HUDEP-2 (cell line): Measurements from ENCODE around the gene ARHGAP4.

ENCODE experiments used
- DNase-seq, 76 experiments: peaks; one replicate each; lab custom pipeline; 2025; ENCODE audit not compliant: unreplicated experiment in 76 of 76; lab: John Stamatoyannopoulos, UW

ARHGAP4 gene

DNA sequence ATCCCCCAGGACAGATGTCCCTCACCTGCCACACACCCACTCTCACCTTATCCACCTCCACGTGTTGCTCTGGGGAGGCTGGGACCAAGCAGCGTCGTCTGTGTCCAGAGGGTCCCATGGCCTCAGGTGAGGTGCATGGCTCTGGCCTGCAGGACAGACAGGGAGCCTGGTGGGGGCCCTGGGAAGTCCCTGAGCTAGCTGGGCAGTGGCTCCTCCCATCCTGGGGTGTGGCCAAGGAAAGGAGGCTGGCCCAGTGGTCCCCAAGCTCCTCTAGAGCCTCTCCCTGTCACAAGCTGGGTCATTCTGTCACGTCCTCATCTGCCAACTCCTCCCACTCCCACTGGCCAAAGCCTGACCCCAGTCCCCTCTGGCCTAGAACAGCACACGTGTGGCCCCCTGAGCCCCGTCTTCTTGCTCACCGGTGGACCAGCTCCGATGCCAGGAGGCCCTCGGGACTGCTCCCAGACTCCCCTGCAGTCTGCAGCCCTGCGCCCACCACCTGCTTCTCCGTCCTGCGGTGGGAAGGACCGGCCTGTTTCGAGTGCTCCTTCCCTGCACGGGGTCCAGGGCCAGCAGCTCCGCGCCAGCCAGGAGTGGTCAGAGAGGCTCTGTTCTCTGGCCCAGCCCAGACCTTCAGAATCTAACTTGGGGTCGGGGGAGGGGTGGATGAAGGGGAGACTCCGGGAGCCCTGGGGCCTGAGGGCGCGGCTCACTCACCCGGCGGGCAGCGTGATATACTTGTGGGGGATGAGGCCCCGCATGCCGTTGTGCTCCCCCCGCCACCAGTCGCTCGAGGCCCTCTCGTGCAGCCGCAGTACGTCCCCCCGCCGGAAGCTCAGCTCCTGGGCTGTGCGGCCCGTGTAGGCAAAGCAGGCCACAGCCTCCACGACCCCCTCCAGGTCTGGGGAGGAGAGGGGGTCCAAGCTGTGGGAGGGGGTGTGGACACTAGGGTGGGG lies 16.8 kb downstream of the ARHGAP4 start:
- peak in 2 of 76 experiments; percentile 5 to 26 for DNase-seq

DNA sequence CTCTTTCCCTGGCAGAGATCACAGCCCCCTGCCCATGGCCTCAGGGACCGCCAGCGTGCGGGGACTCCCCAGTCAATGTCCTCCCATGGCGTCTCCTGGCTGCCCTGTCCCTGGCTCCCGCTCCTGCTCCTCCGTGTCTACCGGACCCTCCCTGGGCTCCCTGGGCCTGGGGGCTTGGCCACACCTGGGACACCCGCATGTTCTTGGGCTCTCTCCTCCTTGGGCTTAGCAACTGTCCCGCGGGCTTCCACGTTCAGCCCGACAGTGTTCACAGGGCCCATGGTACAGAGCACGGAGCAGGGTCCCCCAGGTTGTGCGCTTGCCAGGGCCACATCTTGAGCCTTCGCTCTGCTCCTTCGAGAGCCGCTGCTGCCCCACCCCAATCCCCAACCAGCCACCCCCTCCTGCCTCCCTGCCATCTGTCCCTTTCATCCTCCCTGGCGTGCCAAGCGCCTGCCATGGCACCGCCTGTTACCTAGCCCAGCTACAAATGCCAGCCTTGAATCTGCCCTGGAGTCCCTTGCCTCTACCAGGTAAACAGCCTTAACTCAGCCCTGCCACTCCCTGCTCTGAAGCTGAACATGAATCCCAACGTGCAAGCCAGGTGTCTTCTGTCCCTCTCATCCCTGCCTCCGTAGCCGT lies 17.7 kb downstream of the ARHGAP4 start:
- no peak for DNase-seq

- DNase-seq: no peak
These were observed 18.6 kb downstream of the ARHGAP4 start for GRCh38 chrX:153907456-153907855.

DNA sequence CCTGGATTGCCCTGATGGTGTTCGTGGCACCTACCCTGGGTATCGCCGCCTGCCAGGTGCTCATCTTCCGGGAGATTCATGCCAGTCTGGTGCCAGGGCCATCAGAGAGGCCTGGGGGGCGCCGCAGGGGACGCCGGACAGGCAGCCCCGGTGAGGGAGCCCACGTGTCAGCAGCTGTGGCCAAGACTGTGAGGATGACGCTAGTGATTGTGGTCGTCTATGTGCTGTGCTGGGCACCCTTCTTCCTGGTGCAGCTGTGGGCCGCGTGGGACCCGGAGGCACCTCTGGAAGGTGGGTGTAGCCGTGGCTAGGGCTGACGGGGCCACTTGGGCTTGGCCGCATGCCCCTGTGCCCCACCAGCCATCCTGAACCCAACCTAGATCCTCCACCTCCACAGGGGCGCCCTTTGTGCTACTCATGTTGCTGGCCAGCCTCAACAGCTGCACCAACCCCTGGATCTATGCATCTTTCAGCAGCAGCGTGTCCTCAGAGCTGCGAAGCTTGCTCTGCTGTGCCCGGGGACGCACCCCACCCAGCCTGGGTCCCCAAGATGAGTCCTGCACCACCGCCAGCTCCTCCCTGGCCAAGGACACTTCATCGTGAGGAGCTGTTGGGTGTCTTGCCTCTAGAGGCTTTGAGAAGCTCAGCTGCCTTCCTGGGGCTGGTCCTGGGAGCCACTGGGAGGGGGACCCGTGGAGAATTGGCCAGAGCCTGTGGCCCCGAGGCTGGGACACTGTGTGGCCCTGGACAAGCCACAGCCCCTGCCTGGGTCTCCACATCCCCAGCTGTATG lies 19.7 kb downstream of the ARHGAP4 start:
- no peak for DNase-seq

- DNase-seq: no peak
These were observed 20.5 kb downstream of the ARHGAP4 start for GRCh38 chrX:153905481-153906095.

- no peak for DNase-seq
These were observed 21.8 kb downstream of the ARHGAP4 start, which contains the start of gene AVPR2 for GRCh38 chrX:153903991-153904957. TSS of gene AVPR2 (plus strand) at chrX:153904673. CDS start at chrX:153905146, 473 bp downstream.

DNA sequence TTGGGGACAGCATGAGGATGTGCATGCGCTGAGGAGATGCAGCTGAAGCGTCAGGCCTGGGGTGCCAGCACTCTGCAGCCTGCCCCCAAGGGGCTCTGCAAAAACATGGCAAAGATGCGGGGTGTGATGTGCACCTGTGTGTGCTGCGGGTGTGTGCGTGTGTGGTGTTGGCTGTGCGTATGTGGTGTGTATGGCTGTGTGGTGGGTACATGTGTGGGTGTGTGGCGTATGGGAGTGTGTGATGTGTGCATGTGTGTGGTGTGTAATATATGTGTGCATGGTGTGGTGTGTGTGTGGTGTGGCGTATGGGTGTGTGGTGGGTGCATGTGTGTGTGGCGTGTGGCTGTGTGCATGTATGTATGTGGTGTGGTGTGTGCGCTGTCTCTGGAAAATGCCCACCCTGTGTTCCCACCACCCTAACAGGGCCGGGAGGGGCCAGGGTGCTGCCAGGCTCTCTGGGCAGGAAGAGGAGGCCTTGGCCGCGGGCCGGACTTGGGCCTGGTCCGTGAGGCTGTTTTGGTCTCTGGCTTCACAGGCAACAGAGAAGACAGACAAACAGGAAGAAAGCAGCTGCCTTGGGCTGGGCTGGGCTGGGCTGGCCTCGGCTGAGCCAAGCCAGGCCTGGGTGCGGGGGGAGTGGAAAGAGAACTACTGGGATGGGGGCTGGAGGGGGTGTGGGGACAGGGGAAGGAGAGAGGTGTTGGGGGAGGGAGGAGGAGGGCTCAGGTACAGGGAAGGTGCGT lies 22.7 kb downstream of the ARHGAP4 start:
- no peak for DNase-seq

DNA sequence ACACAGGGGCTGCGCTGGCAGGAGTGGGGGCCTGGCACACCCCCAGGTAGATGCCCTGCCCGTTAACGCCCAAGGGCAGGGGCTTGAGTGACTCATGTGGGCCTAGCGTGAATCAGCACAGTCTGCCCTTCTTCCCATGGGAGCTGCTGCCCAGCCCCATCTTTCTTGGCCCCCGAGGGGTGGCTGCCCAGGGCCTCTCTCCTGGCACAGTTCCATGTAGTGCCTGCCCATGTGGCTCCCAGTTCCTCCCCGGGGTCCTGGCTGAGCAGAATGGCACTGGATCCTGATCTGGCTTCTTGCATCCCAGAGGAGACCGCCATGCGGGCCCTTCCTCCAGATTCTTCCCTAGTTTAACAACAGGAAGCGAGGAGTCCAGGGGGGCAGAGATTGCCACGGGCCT lies 23.7 kb downstream of the ARHGAP4 start:
- no peak for DNase-seq

- no peak for DNase-seq
These were observed 24.3 kb downstream of the ARHGAP4 start for GRCh38 chrX:153901753-153902140.

DNA sequence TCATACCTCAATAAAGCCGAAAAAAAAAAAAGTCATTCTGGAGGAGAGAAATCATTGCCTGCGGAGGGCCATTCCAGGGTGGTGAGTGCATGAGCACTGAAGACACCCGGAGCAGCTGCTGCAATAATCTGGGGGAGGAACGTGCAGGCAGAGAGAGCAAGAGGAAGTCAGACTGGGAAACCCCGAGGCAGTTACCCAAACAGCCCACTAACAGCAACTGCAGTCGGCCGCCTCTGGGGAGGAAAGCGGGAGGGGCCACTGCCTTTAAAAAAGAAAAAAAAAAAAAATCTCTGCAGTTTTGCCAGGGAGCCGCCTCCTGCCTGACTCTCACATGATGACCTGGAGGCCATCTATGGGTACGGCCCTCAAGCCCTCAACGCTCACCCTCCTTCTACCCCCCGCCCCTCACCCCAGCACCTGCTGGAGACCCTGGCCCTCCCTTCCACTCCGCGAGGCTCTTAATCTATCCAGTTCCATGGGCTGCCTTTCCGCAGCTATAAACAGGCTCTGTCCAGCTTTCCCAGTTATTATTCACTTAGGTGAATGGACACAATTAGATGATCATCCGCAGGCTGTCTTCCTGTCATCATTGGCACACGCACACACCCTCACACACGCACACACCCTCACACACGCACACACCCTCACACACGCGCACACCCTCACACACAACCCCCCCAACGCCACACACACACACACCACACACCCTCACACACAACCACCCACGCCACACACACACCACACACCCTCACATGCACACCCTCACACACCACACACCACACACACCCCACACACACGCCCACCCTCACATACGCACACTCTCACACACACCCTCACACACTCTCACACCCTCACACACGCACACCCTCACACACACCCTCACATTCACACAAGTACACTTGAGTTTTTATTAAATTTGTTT lies 25.0 kb downstream of the ARHGAP4 start:
- DNase-seq: peak in 43 of 76 experiments; percentile 0 to 52 (median 20)

- DNase-seq: peak in 73 of 76 experiments; percentile 11 to 87 (median 65)
These were observed 28.2 kb downstream of the ARHGAP4 start for GRCh38 chrX:153897899-153898298.

- DNase-seq: no peak
These were observed 36.9 kb downstream of the ARHGAP4 start for GRCh38 chrX:153889123-153889522.

DNA sequence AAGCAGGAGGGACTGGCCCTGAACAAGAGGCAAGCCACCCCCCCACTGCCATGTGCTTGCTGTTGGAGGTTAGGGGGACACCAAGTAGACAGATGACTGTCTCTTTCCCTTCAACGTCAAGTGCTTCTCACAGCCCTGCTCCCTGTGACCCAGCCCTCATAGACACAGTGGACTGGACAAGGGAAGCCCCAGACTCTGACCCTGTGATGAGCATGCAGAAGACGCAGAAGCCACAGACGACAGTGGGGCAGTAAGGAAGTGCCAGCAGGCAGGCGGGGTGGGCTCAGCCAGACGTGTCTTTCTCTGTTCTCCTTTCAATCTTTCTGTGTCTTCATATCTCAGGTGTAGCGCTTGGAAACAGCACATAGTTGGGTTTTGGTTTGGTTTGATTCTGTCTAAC lies 37.7 kb downstream of the ARHGAP4 start:
- no peak for DNase-seq

GRCh38 chrX:153887385-153887784 lies 38.7 kb downstream of the ARHGAP4 start:
- no peak for DNase-seq

DNA sequence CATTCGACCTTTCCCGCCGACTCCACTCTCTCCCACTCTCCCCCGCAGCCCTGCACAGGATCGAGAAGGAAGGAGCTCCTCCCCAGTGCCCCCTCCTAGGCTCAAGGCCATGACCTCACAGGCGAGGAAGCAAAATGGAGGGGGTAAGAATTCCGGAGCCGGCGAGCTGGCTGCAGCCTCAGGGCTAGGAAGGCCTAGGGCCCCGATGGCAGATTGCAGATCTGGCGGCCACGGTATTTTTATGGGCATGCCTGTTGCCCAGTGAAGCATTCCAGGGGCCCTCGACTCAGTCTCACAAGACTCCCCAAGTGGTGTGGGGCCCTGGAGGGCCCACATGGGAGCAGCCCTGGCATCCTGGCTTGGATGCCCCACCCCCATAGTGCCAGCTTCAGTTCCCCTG lies 39.1 kb downstream of the ARHGAP4 start:
- no peak for DNase-seq

- peak in 2 of 76 experiments; percentile 6 to 16 for DNase-seq
These were observed 39.8 kb downstream of the ARHGAP4 start, which contains the start of gene L1CAM for GRCh38 chrX:153885968-153886903. TSS of gene L1CAM (minus strand) at chrX:153886173. CDS start at chrX:153875836, 10,337 bp downstream.
